Uterus (tissue), 4 donors: ENCODE data around the gene PRR23E. TPM values are rescaled to one million over a fixed set of nuclear protein-coding genes. Genes with fewer than 3 reads are reported as not detected.

Source experiments
- DNase-seq, 2 donors: peaks; one replicate each; pipeline ENCODE4 v3.0.0-alpha.2; 2019 to 2020
- H3K27ac ChIP-seq, 2 donors: fragments of 200-600 bp; sonication (generic); 1 replicate in 1 of 2; 2 replicates in 1 of 2; pipeline ENCODE4 v1.5.1; 2016 to 2018
- H3K27me3 ChIP-seq, 2 donors: fragments of 200-600 bp; sonication (generic); one replicate each; pipeline ENCODE4 v1.5.1; 2018 to 2019; ENCODE audit warnings: control low read depth in 1 of 2
- H3K36me3 ChIP-seq, 2 donors: fragments of 200-600 bp; sonication (generic); one replicate each; pipeline ENCODE4 v1.5.1; 2019; ENCODE audit warnings: control low read depth in 1 of 2
- H3K4me1 ChIP-seq, 2 donors: fragments of 200-600 bp; sonication (generic); one replicate each; pipeline ENCODE4 v1.5.1; 2018 to 2019; ENCODE audit warnings: control low read depth in 1 of 2
- H3K4me3 ChIP-seq, 2 donors: fragments of 200-600 bp; sonication (generic); 1 replicate in 1 of 2; 2 replicates in 1 of 2; pipeline ENCODE4 v1.5.1; 2018 to 2019; ENCODE audit warnings: mild to moderate bottlenecking in 1 of 2
- H3K9me3 ChIP-seq, 2 donors: fragments of 200-600 bp; sonication (generic); one replicate each; pipeline ENCODE4 v1.5.1; 2019; ENCODE audit warnings: control low read depth in 1 of 2
- POLR2A ChIP-seq, 2 donors: fragments of 450-650 bp; IDR thresholded peaks; one replicate each; pipeline ENCODE4 v1.6.1; 2016; ENCODE audit warnings: antibody characterized with exemption in 2 of 2, mild to moderate bottlenecking in 1 of 2, moderate library complexity in 1 of 2
- intact Hi-C: fragments of 100-400 bp; cut with DNase I; formaldehyde crosslinking; loops from one replicate; pipeline ENCODE4 v1.15.1; 2023; ENCODE audit warnings: low total_unique reads
- total RNA-seq, 4 donors: library from RNA; depleted of rRNA in 3 of 4; stranded (reverse); fragments of >200 nt in 3 of 4; gene quantifications; one replicate each; pipeline versions ENCODE4 v1.1.0 to v1.2.4, GENCODE V29; 2014 to 2023
- TF ChIP-seq, protein P1 (sequence below), 4 experiments: fragments of 200-600 bp in 2 of 4; fragments of 450-650 bp in 2 of 4; sonication (generic) in 2 of 4; IDR thresholded peaks; one replicate each; pipeline ENCODE4 v1.5.1; 2016 to 2019; ENCODE audit warnings: antibody characterized with exemption in 4 of 4, mild to moderate bottlenecking in 2 of 4, moderate library complexity in 1 of 4
- donor health status: DM: yes; HTN: yes; CAD: no.

The PRR23E gene
- total RNA-seq, 4 donors from 2014 or later = not detected

DNA sequence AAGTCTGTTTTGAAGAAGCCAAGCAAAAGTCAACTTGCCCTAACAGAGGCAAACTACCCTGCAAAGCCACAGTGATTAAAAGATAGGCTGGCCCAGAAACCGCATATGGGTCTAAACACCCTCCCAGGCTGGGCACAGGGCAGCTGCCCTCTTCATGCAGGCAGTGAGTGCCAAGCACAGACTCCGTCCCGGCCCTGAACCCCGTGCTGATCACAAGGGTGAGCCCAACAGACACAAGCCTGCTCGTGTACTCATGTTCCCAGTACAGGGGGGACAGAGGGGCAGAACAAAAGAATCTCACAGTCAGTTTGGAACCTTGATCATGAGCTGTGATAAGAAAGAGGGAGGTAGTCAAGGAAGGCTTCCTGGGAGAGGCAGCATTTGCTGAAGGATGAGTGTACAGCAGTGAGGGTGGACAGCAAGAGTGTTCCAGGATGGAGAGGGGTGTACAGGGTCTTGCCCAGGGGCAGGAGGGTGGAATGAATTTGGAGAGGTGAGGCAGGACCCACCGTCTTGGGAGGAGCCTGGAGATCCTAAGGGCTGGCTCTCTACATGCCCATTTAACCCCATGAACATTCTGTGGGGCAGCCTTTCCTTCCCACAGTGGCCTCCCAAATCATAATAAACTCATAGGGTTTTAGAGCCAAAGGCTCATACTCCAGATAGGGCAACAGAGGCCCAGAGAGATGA is 43.2 kb upstream of the PRR23E start:
- Histone ChIP-seq H3K36me3 (no peaks in the 10 kb centered on the region), H3K4me1 (no peaks in the 10 kb centered on the region), H3K27me3 (no peaks in the 10 kb centered on the region), H3K27ac (no peak overlapping the region), H3K4me3 (no peak overlapping the region), H3K9me3 (no peaks in the 10 kb centered on the region)
- intact Hi-C loops = no loop called here
- peak; percentile 1 to 3 for DNase-seq
- TF ChIP-seq, protein P1, sequence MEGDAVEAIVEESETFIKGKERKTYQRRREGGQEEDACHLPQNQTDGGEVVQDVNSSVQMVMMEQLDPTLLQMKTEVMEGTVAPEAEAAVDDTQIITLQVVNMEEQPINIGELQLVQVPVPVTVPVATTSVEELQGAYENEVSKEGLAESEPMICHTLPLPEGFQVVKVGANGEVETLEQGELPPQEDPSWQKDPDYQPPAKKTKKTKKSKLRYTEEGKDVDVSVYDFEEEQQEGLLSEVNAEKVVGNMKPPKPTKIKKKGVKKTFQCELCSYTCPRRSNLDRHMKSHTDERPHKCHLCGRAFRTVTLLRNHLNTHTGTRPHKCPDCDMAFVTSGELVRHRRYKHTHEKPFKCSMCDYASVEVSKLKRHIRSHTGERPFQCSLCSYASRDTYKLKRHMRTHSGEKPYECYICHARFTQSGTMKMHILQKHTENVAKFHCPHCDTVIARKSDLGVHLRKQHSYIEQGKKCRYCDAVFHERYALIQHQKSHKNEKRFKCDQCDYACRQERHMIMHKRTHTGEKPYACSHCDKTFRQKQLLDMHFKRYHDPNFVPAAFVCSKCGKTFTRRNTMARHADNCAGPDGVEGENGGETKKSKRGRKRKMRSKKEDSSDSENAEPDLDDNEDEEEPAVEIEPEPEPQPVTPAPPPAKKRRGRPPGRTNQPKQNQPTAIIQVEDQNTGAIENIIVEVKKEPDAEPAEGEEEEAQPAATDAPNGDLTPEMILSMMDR (IDR thresholded peaks at IDR 0.05) = no peak
- no peak for TF ChIP-seq POLR2A (IDR thresholded peaks at IDR 0.05)

DNA sequence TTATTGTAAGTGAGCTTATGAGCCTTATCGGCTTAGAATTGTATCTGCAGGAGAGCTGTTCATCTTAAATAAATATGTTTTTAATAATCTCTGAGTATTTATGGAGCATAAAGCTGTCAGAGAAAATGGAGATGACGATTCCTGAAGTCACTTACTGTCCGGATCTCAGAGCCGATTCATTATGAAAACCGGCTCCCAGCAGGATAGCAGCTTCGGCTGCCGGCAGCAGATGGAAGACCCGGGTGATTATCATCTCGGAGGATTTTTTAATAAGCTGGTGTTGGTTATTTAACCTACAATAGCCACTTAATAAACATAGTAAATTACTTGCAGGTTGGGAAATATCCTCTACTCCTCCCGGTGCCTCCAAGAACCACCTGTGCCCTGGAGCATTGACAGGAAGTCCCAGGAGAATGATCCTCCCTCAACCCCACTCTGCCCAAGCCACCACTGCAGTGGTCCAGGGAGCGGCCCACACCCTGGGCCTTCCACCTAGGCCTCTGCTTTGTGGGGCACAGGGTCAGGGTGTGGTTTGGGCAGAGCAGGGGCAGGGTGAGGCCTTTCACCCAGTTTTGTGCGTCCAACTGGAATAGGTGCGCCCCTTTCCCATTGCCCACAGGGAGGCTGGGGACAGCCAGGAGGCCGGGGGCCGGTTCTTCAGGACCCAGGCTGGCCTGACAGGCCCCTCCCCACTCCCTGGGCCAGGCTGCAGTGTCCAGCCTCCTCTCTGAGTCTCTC is 42.2 kb upstream of the PRR23E start:
- Histone ChIP-seq H3K4me3 (no peak overlapping the region), H3K27me3 (no peaks in the 10 kb centered on the region), H3K4me1 (no peaks in the 10 kb centered on the region), H3K27ac (no peak overlapping the region), H3K36me3 (no peaks in the 10 kb centered on the region), H3K9me3 (no peaks in the 10 kb centered on the region)
- intact Hi-C loops = no loop called here
- peak; percentile 4 to 7 for DNase-seq
- TF ChIP-seq, protein P1 (IDR thresholded peaks at IDR 0.05) = no peak
- TF ChIP-seq POLR2A (IDR thresholded peaks at IDR 0.05) = no peak

DNA sequence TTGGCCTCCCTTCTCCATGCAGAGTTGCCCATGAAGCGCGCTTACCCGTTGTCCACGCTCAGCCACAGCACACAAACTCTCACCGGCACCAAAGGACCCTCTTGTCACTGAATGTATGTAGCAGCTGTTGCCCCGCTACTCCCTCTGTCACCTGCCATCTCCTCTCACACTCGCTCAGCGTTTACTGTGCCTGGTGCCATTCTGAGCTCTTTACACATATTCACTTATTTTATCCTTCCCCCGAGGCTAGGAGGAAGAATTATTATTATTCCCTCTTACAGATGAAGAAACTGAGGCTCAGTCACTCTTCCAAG is 41.7 kb upstream of the PRR23E start:
- Histone ChIP-seq H3K36me3 (no peaks in the 10 kb centered on the region), H3K9me3 (no peaks in the 10 kb centered on the region), H3K4me3 (no peak overlapping the region), H3K27me3 (no peaks in the 10 kb centered on the region), H3K4me1 (no peaks in the 10 kb centered on the region), H3K27ac (no peak overlapping the region)
- intact Hi-C loops = no loop called here
- no peak for TF ChIP-seq POLR2A (IDR thresholded peaks at IDR 0.05)
- TF ChIP-seq, protein P1 (IDR thresholded peaks at IDR 0.05) = no peak
- DNase-seq = peak in 1 of 2 donors; percentile 2

DNA sequence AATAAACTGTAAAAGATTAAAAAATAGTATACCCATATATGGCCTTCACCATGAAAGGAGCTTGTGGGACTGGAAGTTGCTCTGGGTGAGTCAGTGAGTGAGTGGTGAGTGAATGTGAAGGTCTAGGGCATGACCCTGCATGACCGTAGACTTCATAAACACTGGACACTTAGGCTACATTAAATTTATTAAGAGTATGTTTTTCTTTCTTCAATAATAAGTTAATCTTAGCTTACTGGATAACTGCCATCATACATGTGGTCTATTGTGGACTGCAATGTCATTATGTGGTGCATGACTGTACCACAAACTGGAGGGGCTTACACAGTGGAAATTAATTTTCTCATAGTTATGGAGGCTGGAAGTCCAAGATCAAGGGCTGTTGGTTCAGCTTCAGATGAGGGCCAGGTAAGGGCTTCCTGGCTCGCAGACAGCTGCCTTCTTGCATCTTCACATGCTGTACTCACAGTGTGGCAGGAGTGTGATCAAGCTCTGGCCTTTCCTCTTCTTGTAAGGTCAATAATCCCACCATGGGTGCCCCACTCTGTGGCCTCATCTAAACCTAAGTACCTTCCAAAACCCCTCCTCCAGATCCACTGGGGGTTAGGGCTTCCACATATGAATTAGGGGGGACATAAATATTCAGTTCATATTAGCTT is 40.8 kb upstream of the PRR23E start:
- TF ChIP-seq, protein P1 (IDR thresholded peaks at IDR 0.05) = no peak
- TF ChIP-seq POLR2A (IDR thresholded peaks at IDR 0.05) = no peak
- H3K4me1 ChIP-seq = no peaks in the 10 kb centered on the region
- H3K27me3 ChIP-seq = no peaks in the 10 kb centered on the region
- no peak overlapping the region for H3K27ac ChIP-seq
- no peak overlapping the region for H3K4me3 ChIP-seq
- no peaks in the 10 kb centered on the region for H3K9me3 ChIP-seq
- intact Hi-C loops = no loop called here
- no peaks in the 10 kb centered on the region for H3K36me3 ChIP-seq
- DNase-seq = no peak
